HCT116 (cell line): ENCODE results near the gene SCN3A. TPM values are rescaled to one million over a fixed set of nuclear protein-coding genes. Genes with fewer than 3 reads are reported as not detected.

Experiments used
- ATAC-seq: fragments of 200-7000 bp; cut with Tn5 transposase; 2 replicates; pipeline ENCODE4 v1.9.1; 2020; ENCODE audit warnings: mild to moderate bottlenecking, moderate library complexity
- BruUV-seq: library from RNA; stranded (reverse); fragments of 400-500 nt; replicated peaks from 2 replicates; lab custom pipeline; 2021; lab: Mats Ljungman, UMichigan
- CTCF ChIA-PET: fragments of 300-600 bp; sonication (Branson Sonifier 250); formaldehyde crosslinking; loops from one replicate; lab custom pipeline; 2021; ENCODE audit warnings: antibody characterized with exemption; lab: Charles Lee
- POLR2A ChIA-PET: fragments of 300-600, 350-600 bp; sonication (Branson Sonifier 250); formaldehyde crosslinking; loops from one replicate; lab custom pipeline; 2021; ENCODE audit warnings: antibody characterized with exemption; lab: Charles Lee
- RAD21 ChIA-PET, 2 experiments: fragments of 300-600 bp; sonication (Branson Sonifier 250); formaldehyde crosslinking; loops; one replicate each; lab custom pipeline; 2023; ENCODE audit warnings: low total read pairs in 2 of 2; ENCODE audit not compliant: uncharacterized antibody in 2 of 2, unreplicated experiment in 2 of 2, low non-redundant PET in 1 of 2; lab: Charles Lee
- DNase-seq: peaks from one replicate; pipeline ENCODE4 v3.0.0-alpha.2; 2010; ENCODE audit warnings: low read depth, low spot score
- H2AFZ ChIP-seq: fragments of 200-600 bp; shearing (Covaris generic), sonication (generic); 2 replicates; pipeline ENCODE4 v1.6.1; 2017; ENCODE audit warnings: low read depth, mixed run types, mixed read lengths, antibody characterized with exemption, low read length; ENCODE audit not compliant: poor library complexity, severe bottlenecking
- H3K27ac ChIP-seq: 2 replicates; pipeline ENCODE4 v1.5.1; 2012; ENCODE audit warnings: low read depth, low read length
- H3K27me3 ChIP-seq: fragments of 200-600 bp; sonication (generic); 2 replicates; pipeline ENCODE4 v1.6.1; 2016; ENCODE audit warnings: mixed run types, low read length, mixed read lengths; ENCODE audit not compliant: insufficient read depth
- H3K36me3 ChIP-seq, 2 experiments: fragments of 200-500 bp in 1 of 2; fragments of 200-600 bp in 1 of 2; sonication (Bioruptor generic) in 1 of 2; sonication (generic) in 1 of 2; 2 replicates each; pipeline versions ENCODE4 v1.5.1 to v1.6.1; 2014 to 2016; ENCODE audit warnings: low read length in 2 of 2, inconsistent platforms in 1 of 2, mixed read lengths in 1 of 2, mixed run types in 1 of 2; ENCODE audit not compliant: insufficient read depth in 2 of 2, control insufficient read depth in 1 of 2
- H3K4me1 ChIP-seq, 2 experiments: fragments of 200-600 bp in 1 of 2; sonication (generic) in 1 of 2; 2 replicates each; pipeline versions ENCODE4 v1.5.1 to v1.6.1; 2012 to 2017; ENCODE audit warnings: low read length in 2 of 2, inconsistent platforms in 1 of 2, mild to moderate bottlenecking in 1 of 2, mixed read lengths in 1 of 2, mixed run types in 1 of 2, moderate library complexity in 1 of 2; ENCODE audit not compliant: insufficient read depth in 2 of 2, control insufficient read depth in 1 of 2
- H3K4me2 ChIP-seq: fragments of 200-600 bp; sonication (generic); 2 replicates; pipeline ENCODE4 v1.6.1; 2017; ENCODE audit warnings: mixed run types, low read length, mixed read lengths
- H3K4me3 ChIP-seq, 2 experiments: fragments of 200-600 bp in 1 of 2; sonication (generic) in 1 of 2; replicated peaks in 1 of 2; 2 replicates each; pipeline ENCODE4 v1.5.1; 2011 to 2016; ENCODE audit warnings: low read length in 2 of 2, control low read depth in 1 of 2, low read depth in 1 of 2, mild to moderate bottlenecking in 1 of 2, mixed read lengths in 1 of 2, mixed run types in 1 of 2
- H3K79me2 ChIP-seq: fragments of 200-600 bp; sonication (generic); 2 replicates; pipeline ENCODE4 v1.6.1; 2017; ENCODE audit warnings: mild to moderate bottlenecking, mixed run types, low read length, moderate library complexity, mixed read lengths; ENCODE audit not compliant: insufficient read depth
- H3K9ac ChIP-seq: fragments of 200-600 bp; sonication (generic); 2 replicates; pipeline ENCODE4 v1.6.1; 2016; ENCODE audit warnings: low read length, mixed read lengths
- H3K9me2 ChIP-seq: fragments of 200-600 bp; sonication (generic), shearing (Covaris generic); 2 replicates; pipeline ENCODE4 v1.6.1; 2017; ENCODE audit warnings: mixed run types, mild to moderate bottlenecking, moderate library complexity; ENCODE audit not compliant: insufficient read depth
- H3K9me3 ChIP-seq, 2 experiments: fragments of 200-500 bp in 1 of 2; fragments of 200-600 bp in 1 of 2; sonication (Bioruptor generic) in 1 of 2; sonication (generic) in 1 of 2; 2 replicates each; pipeline ENCODE4 v1.6.1; 2014 to 2017; ENCODE audit warnings: low read length in 2 of 2, mixed read lengths in 2 of 2, inconsistent platforms in 1 of 2, low read depth in 1 of 2, mild to moderate bottlenecking in 1 of 2, mixed run types in 1 of 2, moderate library complexity in 1 of 2; ENCODE audit not compliant: control insufficient read depth in 1 of 2, insufficient read depth in 1 of 2
- H4K20me1 ChIP-seq: fragments of 200-600 bp; sonication (generic), shearing (Covaris generic); 2 replicates; pipeline ENCODE4 v1.6.1; 2017; ENCODE audit warnings: mixed run types, mild to moderate bottlenecking, moderate library complexity; ENCODE audit not compliant: insufficient read depth
- ATF3 ChIP-seq: IDR thresholded peaks from 2 replicates; pipeline ENCODE4 v1.6.1; 2012
- CBX3 ChIP-seq: IDR thresholded peaks from 2 replicates; pipeline ENCODE4 v1.6.1; 2012; ENCODE audit warnings: low read depth
- CTCF ChIP-seq, 3 experiments: fragments of 200-600 bp in 1 of 3; sonication (generic) in 1 of 3; IDR thresholded peaks in 2 of 3; conservative IDR thresholded peaks in 1 of 3; 2 replicates each; pipeline ENCODE4 v1.5.1; 2012 to 2017; ENCODE audit warnings: low read depth in 2 of 3, low read length in 2 of 3, antibody characterized with exemption in 1 of 3, borderline replicate concordance in 1 of 3, control low read depth in 1 of 3, mild to moderate bottlenecking in 1 of 3, mixed read lengths in 1 of 3, mixed run types in 1 of 3, moderate library complexity in 1 of 3; ENCODE audit not compliant: insufficient read depth in 1 of 3
- EGR1 ChIP-seq: IDR thresholded peaks from 2 replicates; pipeline ENCODE4 v1.6.1; 2012; ENCODE audit warnings: low read depth
- ELF1 ChIP-seq: IDR thresholded peaks from 2 replicates; pipeline ENCODE4 v1.6.1; 2012; ENCODE audit warnings: low read depth, borderline replicate concordance
- EZH2 ChIP-seq: fragments of 200-600 bp; sonication (generic); IDR thresholded peaks from 2 replicates; pipeline ENCODE4 v1.6.1; 2017; ENCODE audit warnings: antibody characterized with exemption, mixed run types
- FOSL1 ChIP-seq: IDR thresholded peaks from 2 replicates; pipeline ENCODE4 v1.6.1; 2012; ENCODE audit warnings: low read depth
- MAX ChIP-seq: IDR thresholded peaks from 2 replicates; pipeline ENCODE4 v1.6.1; 2012
- POLR2A ChIP-seq: IDR thresholded peaks from 2 replicates; pipeline ENCODE4 v1.7.0; 2011; ENCODE audit warnings: borderline replicate concordance; ENCODE audit not compliant: insufficient read depth, insufficient read length; ENCODE audit errors: extremely low read depth
- POLR2AphosphoS5 ChIP-seq: IDR thresholded peaks from 2 replicates; pipeline ENCODE4 v1.6.1; 2011; ENCODE audit warnings: mild to moderate bottlenecking, low read depth, low read length, moderate library complexity
- RAD21 ChIP-seq: IDR thresholded peaks from 2 replicates; pipeline ENCODE4 v1.6.1; 2012; ENCODE audit warnings: low read depth, mild to moderate bottlenecking
- REST ChIP-seq: IDR thresholded peaks from 2 replicates; pipeline ENCODE4 v1.6.1; 2012; ENCODE audit warnings: low read depth
- SIN3A ChIP-seq: IDR thresholded peaks from 2 replicates; pipeline ENCODE4 v1.6.1; 2012; ENCODE audit warnings: low read depth
- SP1 ChIP-seq: IDR thresholded peaks from 2 replicates; pipeline ENCODE4 v1.6.1; 2012; ENCODE audit warnings: low read depth
- SRF ChIP-seq: IDR thresholded peaks from 2 replicates; pipeline ENCODE4 v1.6.1; 2012; ENCODE audit warnings: low read depth
- YY1 ChIP-seq: IDR thresholded peaks from 2 replicates; pipeline ENCODE4 v1.6.1; 2011; ENCODE audit warnings: low read length, low read depth, moderate library complexity, mild to moderate bottlenecking; ENCODE audit not compliant: insufficient replicate concordance; ENCODE audit errors: extremely low read depth
- ZFX ChIP-seq: fragments of 450-650 bp; IDR thresholded peaks from 2 replicates; pipeline ENCODE4 v1.6.1; 2017
- ZNF274 ChIP-seq: fragments of 200-500 bp; sonication (Bioruptor generic); IDR thresholded peaks from 2 replicates; pipeline ENCODE4 v1.6.1; 2014; ENCODE audit warnings: mild to moderate bottlenecking, low read depth, low read length, inconsistent platforms
- intact Hi-C: fragments of 100-400 bp; cut with micrococcal nuclease; formaldehyde crosslinking; loops from 2 replicates; pipeline ENCODE4 v1.10.0; 2022
- total RNA-seq: library from RNA; stranded (reverse); gene quantifications from one replicate; pipeline ENCODE4 v1.2.1, GENCODE V29; 2021; ENCODE audit not compliant: unreplicated experiment

Gene SCN3A
- total RNA-seq, 1 experiment from 2014 or later: not detected

GRCh38 chr2:165064743-165065142, 139.1 kb downstream of the SCN3A start (continued):
- TF ChIP-seq EZH2 (no peak), MAX (no peak), SP1 (no peak), FOSL1 (no peak), RAD21 (no peak), SRF (no peak), POLR2A (no peak), ATF3 (no peak), ZNF274 (no peak)

- ChIA-PET RAD21 (no interaction called here), CTCF (no interaction called here), POLR2A (no interaction called here)
- H3K4me3 ChIP-seq: no peak overlapping the region
- no peaks in the 10 kb centered on the region for H3K27me3 ChIP-seq
- intact Hi-C loops: no loop called here
- no peak overlapping the region for H3K4me2 ChIP-seq
- H2AFZ ChIP-seq: no peak overlapping the region
- H3K36me3 ChIP-seq: no peaks in the 10 kb centered on the region
- no peaks in the 10 kb centered on the region for H3K4me1 ChIP-seq
- no TSS peak for BruUV-seq
- no peaks in the 10 kb centered on the region for H3K9me3 ChIP-seq
- no peak for TF ChIP-seq CTCF (IDR thresholded peaks at IDR 0.05 in 2 of 3, conservative IDR thresholded peaks at IDR 0.05 in 1 of 3; ENCODE audit: borderline replicate concordance in 1 of 3, insufficient read depth in 1 of 3, low read depth in 2 of 3, low read length in 2 of 3)
- no peak for TF ChIP-seq POLR2AphosphoS5
- no peak for TF ChIP-seq ZNF274
- no peak for TF ChIP-seq CBX3
- TF ChIP-seq POLR2A: no peak
- no peak for TF ChIP-seq SIN3A
- no peak for TF ChIP-seq YY1
- TF ChIP-seq EZH2: no peak
- TF ChIP-seq ATF3: no peak
- TF ChIP-seq ELF1: no peak
- no peak for TF ChIP-seq REST
- no peak for TF ChIP-seq RAD21
- no peak for TF ChIP-seq EGR1
- no peak for TF ChIP-seq MAX
- no peak for TF ChIP-seq ZFX
- no peak for ATAC-seq
- H3K27ac ChIP-seq: no peak overlapping the region
- H3K9ac ChIP-seq: no peak overlapping the region
- no peaks in the 10 kb centered on the region for H3K79me2 ChIP-seq
- no peak for DNase-seq
- H4K20me1 ChIP-seq: no peaks in the 10 kb centered on the region
- no peaks in the 10 kb centered on the region for H3K9me2 ChIP-seq
These were observed 143.4 kb downstream of the SCN3A start for GRCh38 chr2:165060411-165060810.
